Mucosa of rectum (tissue), 2 donors: ENCODE data around the gene CEP350.
"Not testable (repeated sequence)": the region's sequence is repeated elsewhere in the genome, so short reads cannot be mapped to it uniquely, and the experiment has no call there.

Experiments
- H3K27ac ChIP-seq, 2 donors: one replicate each; pipeline ENCODE4 v1.7.0; 2013; ENCODE audit warnings: inconsistent platforms in 2 of 2, low read depth in 2 of 2, low read length in 2 of 2
- H3K27me3 ChIP-seq, 2 donors: one replicate each; pipeline ENCODE4 v1.7.0; 2013; ENCODE audit warnings: low read length in 2 of 2; ENCODE audit not compliant: control insufficient read depth in 2 of 2, insufficient read depth in 2 of 2
- H3K36me3 ChIP-seq, 2 donors: one replicate each; pipeline ENCODE4 v1.7.0; 2013; ENCODE audit warnings: low read length in 2 of 2; ENCODE audit not compliant: control insufficient read depth in 2 of 2, insufficient read depth in 2 of 2
- H3K4me1 ChIP-seq, 2 donors: one replicate each; pipeline ENCODE4 v1.7.0; 2013; ENCODE audit warnings: low read length in 2 of 2, mild to moderate bottlenecking in 1 of 2; ENCODE audit not compliant: control insufficient read depth in 2 of 2, insufficient read depth in 2 of 2
- H3K4me3 ChIP-seq, 2 donors: one replicate each; pipeline ENCODE4 v1.7.0; 2013; ENCODE audit warnings: low read length in 2 of 2
- H3K9ac ChIP-seq, 2 donors: one replicate each; pipeline ENCODE4 v1.7.0; 2013; ENCODE audit warnings: low read length in 2 of 2, low read depth in 1 of 2, mild to moderate bottlenecking in 1 of 2
- H3K9me3 ChIP-seq, 2 donors: one replicate each; pipeline ENCODE4 v1.7.0; 2013; ENCODE audit warnings: low read length in 2 of 2; ENCODE audit not compliant: control insufficient read depth in 2 of 2
- donor health status: healthy.
- donor health status: Normal muscosa, but diverticular disease.

The CEP350 gene

GRCh38 chr1:179984942-179985341 is 30.3 kb downstream of the CEP350 start:
- H3K4me1 ChIP-seq = no peaks in the 10 kb centered on the region
- no peak overlapping the region for H3K9ac ChIP-seq
- H3K36me3 ChIP-seq = peaks cover 6 to 9% of the 10 kb centered on the region in 2 donors
- H3K27ac ChIP-seq = no peak overlapping the region
- H3K9me3 ChIP-seq = no peaks in the 10 kb centered on the region
- H3K4me3 ChIP-seq = no peak overlapping the region
- H3K27me3 ChIP-seq = no peaks in the 10 kb centered on the region

- Histone ChIP-seq H3K27me3 (no peaks in the 10 kb centered on the region), H3K36me3 (peaks cover 12 to 31% of the 10 kb centered on the region in 2 donors)
Observed at GRCh38 chr1:179990847-179991246, 36.2 kb downstream of the CEP350 start.

GRCh38 chr1:179995576-179995975 is 41.0 kb downstream of the CEP350 start:
- H3K4me3 ChIP-seq = no peak overlapping the region
- no peaks in the 10 kb centered on the region for H3K27me3 ChIP-seq
- H3K9me3 ChIP-seq = no peaks in the 10 kb centered on the region
- no peak overlapping the region for H3K27ac ChIP-seq
- no peaks in the 10 kb centered on the region for H3K4me1 ChIP-seq
- peaks cover 14 to 30% of the 10 kb centered on the region in 2 donors for H3K36me3 ChIP-seq
- H3K9ac ChIP-seq = no peak overlapping the region

More at GRCh38 chr1:179990847-179991246, 36.2 kb downstream of the CEP350 start:
- Histone ChIP-seq H3K9me3 (no peaks in the 10 kb centered on the region), H3K4me3 (no peak overlapping the region), H3K9ac (no peak overlapping the region), H3K4me1 (no peaks in the 10 kb centered on the region), H3K27ac (no peak overlapping the region)

GRCh38 chr1:179996099-179996498 is 41.5 kb downstream of the CEP350 start:
- peaks cover 14 to 26% of the 10 kb centered on the region in 2 donors for H3K36me3 ChIP-seq
- H3K27me3 ChIP-seq = no peaks in the 10 kb centered on the region
- H3K9me3 ChIP-seq = no peaks in the 10 kb centered on the region
- H3K4me1 ChIP-seq = no peaks in the 10 kb centered on the region
- no peak overlapping the region for H3K27ac ChIP-seq
- H3K4me3 ChIP-seq = no peak overlapping the region
- no peak overlapping the region for H3K9ac ChIP-seq

- Histone ChIP-seq H3K27ac (no peak overlapping the region), H3K4me3 (no peak overlapping the region)
Observed at GRCh38 chr1:180000575-180000974, 46.0 kb downstream of the CEP350 start.

GRCh38 chr1:180002437-180002836 is 47.8 kb downstream of the CEP350 start:
- Histone ChIP-seq H3K9ac (no peak overlapping the region), H3K4me1 (no peaks in the 10 kb centered on the region), H3K4me3 (no peak overlapping the region), H3K27ac (no peak overlapping the region), H3K27me3 (no peaks in the 10 kb centered on the region), H3K9me3 (no peaks in the 10 kb centered on the region), H3K36me3 (peaks cover 7 to 13% of the 10 kb centered on the region in 2 donors)

More at GRCh38 chr1:180000575-180000974, 46.0 kb downstream of the CEP350 start:
- Histone ChIP-seq H3K9me3 (no peaks in the 10 kb centered on the region), H3K27me3 (no peaks in the 10 kb centered on the region), H3K36me3 (peaks cover 10 to 13% of the 10 kb centered on the region in 2 donors), H3K4me1 (no peaks in the 10 kb centered on the region), H3K9ac (no peak overlapping the region)

GRCh38 chr1:180003026-180003695 is 48.6 kb downstream of the CEP350 start:
- Histone ChIP-seq H3K4me1 (no peaks in the 10 kb centered on the region), H3K4me3 (no peak overlapping the region), H3K9ac (no peak overlapping the region), H3K9me3 (no peaks in the 10 kb centered on the region), H3K36me3 (peaks cover 7 to 13% of the 10 kb centered on the region in 2 donors), H3K27ac (no peak overlapping the region), H3K27me3 (no peaks in the 10 kb centered on the region)

- not testable (repeated sequence) for H3K27ac ChIP-seq, H3K27me3 ChIP-seq, H3K9me3 ChIP-seq, H3K4me1 ChIP-seq, H3K4me3 ChIP-seq, H3K9ac ChIP-seq
- H3K36me3 ChIP-seq = peaks cover 7 to 17% of the 10 kb centered on the region in 2 donors
Observed at GRCh38 chr1:180006762-180007161, 52.2 kb downstream of the CEP350 start.

GRCh38 chr1:180020017-180020416 is 65.4 kb downstream of the CEP350 start:
- Histone ChIP-seq H3K9ac (no peak overlapping the region), H3K36me3 (peaks cover 39 to 53% of the 10 kb centered on the region in 2 donors), H3K27ac (no peak overlapping the region), H3K4me1 (no peaks in the 10 kb centered on the region), H3K4me3 (no peak overlapping the region), H3K27me3 (no peaks in the 10 kb centered on the region), H3K9me3 (no peaks in the 10 kb centered on the region)

GRCh38 chr1:180026556-180026955 is 71.9 kb downstream of the CEP350 start:
- H3K27me3 ChIP-seq = no peaks in the 10 kb centered on the region
- no peak overlapping the region for H3K9ac ChIP-seq
- H3K36me3 ChIP-seq = peaks cover 34 to 45% of the 10 kb centered on the region in 2 donors
- H3K4me3 ChIP-seq = no peak overlapping the region
- no peaks in the 10 kb centered on the region for H3K4me1 ChIP-seq
- H3K27ac ChIP-seq = no peak overlapping the region
- no peaks in the 10 kb centered on the region for H3K9me3 ChIP-seq
